ENCODE results near the gene C10orf71.

Gene C10orf71

GRCh38 chr10:49374740-49375139 is 75.8 kb downstream of the C10orf71 start:
- no peak for DNase-seq (ENCODE audit: extremely low read depth in 1 of 2, low read depth in 1 of 2)

GRCh38 chr10:49375611-49376010 is 76.6 kb downstream of the C10orf71 start:
- DNase-seq (ENCODE audit: extremely low read depth in 1 of 2, low read depth in 1 of 2) = no peak

Data from activated CD8-positive, alpha-beta memory T cell treated with anti-CD3 and anti-CD28 coated beads for 1 hour (primary cell).